Natural killer cell (primary cell): ENCODE results near the gene NRAP. TPM values are rescaled to one million over a fixed set of nuclear protein-coding genes. Genes with fewer than 3 reads are reported as not detected.

ENCODE experiments used
- ATAC-seq, 3 donors: fragments of 150-1000 bp in 2 of 3; fragments of 200-7000 bp in 1 of 3; cut with Tn5 transposase; 1 replicate in 1 of 3; 2 replicates in 2 of 3; pipeline ENCODE4 v1.10.0; 2021; ENCODE audit warnings: mild to moderate bottlenecking in 2 of 3, moderate library complexity in 2 of 3
- DNase-seq, 2 donors: peaks; one replicate each; pipeline versions ENCODE4 v3.0.0 to v3.0.0-alpha.2; 2013 to 2021; ENCODE audit warnings: mixed read lengths in 1 of 2
- H3K27ac ChIP-seq: one replicate; pipeline ENCODE4 v1.5.1; 2013; ENCODE audit warnings: mild to moderate bottlenecking, low read length
- H3K27me3 ChIP-seq: one replicate; pipeline ENCODE4 v1.6.1; 2013; ENCODE audit warnings: low read length; ENCODE audit not compliant: control insufficient read depth, insufficient read depth
- H3K36me3 ChIP-seq: one replicate; pipeline ENCODE4 v1.6.1; 2013; ENCODE audit warnings: low read length; ENCODE audit not compliant: control insufficient read depth, insufficient read depth
- H3K4me1 ChIP-seq: one replicate; pipeline ENCODE4 v1.6.1; 2013; ENCODE audit warnings: low read length; ENCODE audit not compliant: control insufficient read depth, insufficient read depth
- H3K4me3 ChIP-seq: one replicate; pipeline ENCODE4 v1.5.1; 2013; ENCODE audit warnings: low read length
- H3K9me3 ChIP-seq: one replicate; pipeline ENCODE4 v1.6.1; 2013; ENCODE audit warnings: low read length; ENCODE audit not compliant: control insufficient read depth, insufficient read depth
- H3K27ac Mint-ChIP-seq, 2 donors: one replicate each; pipeline ENCODE4 v1.8.0; 2022; ENCODE audit warnings: mild to moderate bottlenecking in 2 of 2, mixed read lengths in 2 of 2, moderate library complexity in 1 of 2
- H3K27me3 Mint-ChIP-seq, 2 donors: one replicate each; pipeline ENCODE4 v1.8.0; 2022; ENCODE audit warnings: low read depth in 2 of 2, mixed read lengths in 2 of 2
- H3K36me3 Mint-ChIP-seq: one replicate; pipeline ENCODE4 v1.8.0; 2022; ENCODE audit warnings: mixed read lengths
- H3K4me1 Mint-ChIP-seq, 2 donors: one replicate each; pipeline ENCODE4 v1.8.0; 2022; ENCODE audit warnings: mixed read lengths in 2 of 2
- H3K4me3 Mint-ChIP-seq: one replicate; pipeline ENCODE4 v1.8.0; 2022; ENCODE audit warnings: mild to moderate bottlenecking, moderate library complexity, mixed read lengths
- H3K9me3 Mint-ChIP-seq, 2 donors: one replicate each; pipeline ENCODE4 v1.8.0; 2022; ENCODE audit warnings: mixed read lengths in 2 of 2
- WGBS: methylation state at CpG from one replicate; pipeline ENCODE4 v1.1.7; 2013; ENCODE audit warnings: missing lambda C conversion rate; ENCODE audit not compliant: insufficient coverage; 5-methylcytosine and 5-hydroxymethylcytosine counted together
- intact Hi-C: fragments of 100-400 bp; cut with micrococcal nuclease; formaldehyde crosslinking; loops from one replicate; pipeline ENCODE4 v1.14.2; 2022
- total RNA-seq, 4 donors: library from RNA; stranded (reverse); fragments of 120-200 nt in 1 of 4; gene quantifications; one replicate each; pipeline versions ENCODE4 v1.2.3 to v1.2.4, GENCODE V29; 2013 to 2022
- TF ChIP-seq, protein P1 (sequence below): fragments of 200-600 bp; IDR thresholded peaks from one replicate; pipeline ENCODE4 v1.8.0; 2022; ENCODE audit warnings: antibody characterized with exemption

NRAP gene
- total RNA-seq, 3 donors from 2014 or later (not counting 1 experiment from before 2014, with no cell fraction given) = not detected

DNA sequence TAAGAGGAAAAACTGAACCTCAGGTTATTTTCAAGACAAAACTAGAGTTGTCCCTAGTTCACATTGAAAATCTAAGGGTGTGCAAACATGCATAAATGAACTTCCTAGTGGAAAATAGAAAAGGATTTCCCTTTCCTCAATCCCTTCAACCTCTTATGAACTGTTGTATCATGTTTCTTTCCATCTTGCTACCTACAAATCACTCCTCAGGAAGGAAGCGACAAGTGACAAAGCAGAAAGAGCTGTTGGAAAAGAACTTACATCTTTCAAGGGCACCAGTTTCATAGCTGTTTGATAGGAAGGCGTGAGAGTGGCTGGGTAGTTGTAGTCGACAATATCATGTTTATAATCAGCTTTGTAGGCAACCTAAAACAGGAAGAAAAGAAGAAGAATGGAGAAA is 23.9 kb downstream of the NRAP start:
- Histone ChIP-seq H3K4me3 (no peak overlapping the region), H3K27me3 (no peaks in the 10 kb centered on the region), H3K36me3 (no peaks in the 10 kb centered on the region), H3K4me1 (no peaks in the 10 kb centered on the region), H3K27ac (no peak overlapping the region), H3K9me3 (no peaks in the 10 kb centered on the region)
- peaks cover 18 to 45% of the 10 kb centered on the region in 2 donors for H3K27me3 Mint-ChIP-seq
- peaks cover 0 to 2% of the 10 kb centered on the region in 2 donors for H3K9me3 Mint-ChIP-seq
- 83% methylated on average over 3 of the region's 3 CpGs for WGBS
- no peaks in the 10 kb centered on the region for H3K4me1 Mint-ChIP-seq
- H3K4me3 Mint-ChIP-seq = no peak overlapping the region
- no peak overlapping the region for H3K27ac Mint-ChIP-seq
- intact Hi-C loops = no loop called here
- no peak for DNase-seq
- TF ChIP-seq, protein P1, sequence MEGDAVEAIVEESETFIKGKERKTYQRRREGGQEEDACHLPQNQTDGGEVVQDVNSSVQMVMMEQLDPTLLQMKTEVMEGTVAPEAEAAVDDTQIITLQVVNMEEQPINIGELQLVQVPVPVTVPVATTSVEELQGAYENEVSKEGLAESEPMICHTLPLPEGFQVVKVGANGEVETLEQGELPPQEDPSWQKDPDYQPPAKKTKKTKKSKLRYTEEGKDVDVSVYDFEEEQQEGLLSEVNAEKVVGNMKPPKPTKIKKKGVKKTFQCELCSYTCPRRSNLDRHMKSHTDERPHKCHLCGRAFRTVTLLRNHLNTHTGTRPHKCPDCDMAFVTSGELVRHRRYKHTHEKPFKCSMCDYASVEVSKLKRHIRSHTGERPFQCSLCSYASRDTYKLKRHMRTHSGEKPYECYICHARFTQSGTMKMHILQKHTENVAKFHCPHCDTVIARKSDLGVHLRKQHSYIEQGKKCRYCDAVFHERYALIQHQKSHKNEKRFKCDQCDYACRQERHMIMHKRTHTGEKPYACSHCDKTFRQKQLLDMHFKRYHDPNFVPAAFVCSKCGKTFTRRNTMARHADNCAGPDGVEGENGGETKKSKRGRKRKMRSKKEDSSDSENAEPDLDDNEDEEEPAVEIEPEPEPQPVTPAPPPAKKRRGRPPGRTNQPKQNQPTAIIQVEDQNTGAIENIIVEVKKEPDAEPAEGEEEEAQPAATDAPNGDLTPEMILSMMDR = no peak
- ATAC-seq = no peak
- H3K36me3 Mint-ChIP-seq = no peaks in the 10 kb centered on the region

DNA sequence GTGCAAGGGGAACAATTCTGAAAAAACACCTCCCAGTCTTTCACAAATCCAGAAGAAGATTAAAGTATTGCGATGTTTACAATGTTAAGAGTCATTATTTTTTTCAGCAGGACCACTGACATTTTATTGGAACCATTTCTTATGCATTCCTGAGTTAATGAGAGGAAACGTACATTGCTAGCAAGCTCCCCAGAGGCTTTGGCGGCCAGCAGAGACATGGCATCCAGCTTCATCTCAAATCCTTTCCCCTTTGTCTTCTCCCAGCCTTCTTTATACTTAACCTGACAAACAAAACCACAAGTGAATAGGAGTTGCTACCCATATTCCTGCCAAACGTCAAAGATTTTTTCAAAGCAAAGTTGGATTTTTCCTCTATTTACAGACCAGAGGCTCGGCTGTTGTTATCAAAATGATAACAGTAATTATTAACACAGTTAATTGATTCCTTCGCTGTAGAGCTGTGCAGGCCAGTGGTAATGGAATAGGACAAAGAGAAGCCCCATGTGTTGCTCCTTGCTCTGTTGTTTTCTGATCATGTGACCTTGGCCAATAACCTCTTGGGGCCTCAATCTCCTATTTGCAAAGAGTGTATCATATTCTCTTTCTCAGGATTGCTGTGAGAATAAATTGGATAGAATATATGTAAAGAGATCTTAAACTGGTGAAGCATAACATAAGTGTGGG is 32.0 kb downstream of the NRAP start:
- ATAC-seq = no peak
- TF ChIP-seq, protein P1 = no peak
- no peaks in the 10 kb centered on the region for H3K36me3 ChIP-seq
- no peak overlapping the region for H3K27ac ChIP-seq
- 84% methylated on average over 6 of the region's 6 CpGs for WGBS
- intact Hi-C loops = no loop called here
- Mint-ChIP-seq H3K27me3 (peaks cover 9 to 11% of the 10 kb centered on the region in 2 donors), H3K9me3 (peaks cover 0 to 2% of the 10 kb centered on the region in 2 donors), H3K4me1 (no peaks in the 10 kb centered on the region), H3K36me3 (no peaks in the 10 kb centered on the region), H3K4me3 (no peak overlapping the region), H3K27ac (no peak overlapping the region)
- no peaks in the 10 kb centered on the region for H3K9me3 ChIP-seq
- no peak for DNase-seq
- no peak overlapping the region for H3K4me3 ChIP-seq
- no peaks in the 10 kb centered on the region for H3K4me1 ChIP-seq
- H3K27me3 ChIP-seq = no peaks in the 10 kb centered on the region

GRCh38 chr10:113630929-113631533 is 32.8 kb downstream of the NRAP start:
- ATAC-seq = no peak
- no peaks in the 10 kb centered on the region for H3K36me3 ChIP-seq
- no peaks in the 10 kb centered on the region for H3K27me3 ChIP-seq
- no peak for DNase-seq
- 87% methylated on average over 5 of the region's 5 CpGs for WGBS
- no peak overlapping the region for H3K27ac ChIP-seq
- H3K4me1 Mint-ChIP-seq = no peaks in the 10 kb centered on the region
- no peak overlapping the region for H3K4me3 ChIP-seq
- TF ChIP-seq, protein P1 = no peak
- H3K27me3 Mint-ChIP-seq = peaks cover 4 to 8% of the 10 kb centered on the region in 2 donors
- H3K27ac Mint-ChIP-seq = no peak overlapping the region
- intact Hi-C loops = no loop called here
- no peaks in the 10 kb centered on the region for H3K4me1 ChIP-seq
- H3K9me3 Mint-ChIP-seq = no peaks in the 10 kb centered on the region
- no peaks in the 10 kb centered on the region for H3K36me3 Mint-ChIP-seq
- no peaks in the 10 kb centered on the region for H3K9me3 ChIP-seq
- no peak overlapping the region for H3K4me3 Mint-ChIP-seq
